ENCODE measurements around the gene NID1. TPM values are rescaled to one million over a fixed set of nuclear protein-coding genes. Genes with fewer than 3 reads are reported as not detected.

Gene NID1
- total RNA-seq, 1 experiment from 2014 or later, result 0.32 TPM

DNA sequence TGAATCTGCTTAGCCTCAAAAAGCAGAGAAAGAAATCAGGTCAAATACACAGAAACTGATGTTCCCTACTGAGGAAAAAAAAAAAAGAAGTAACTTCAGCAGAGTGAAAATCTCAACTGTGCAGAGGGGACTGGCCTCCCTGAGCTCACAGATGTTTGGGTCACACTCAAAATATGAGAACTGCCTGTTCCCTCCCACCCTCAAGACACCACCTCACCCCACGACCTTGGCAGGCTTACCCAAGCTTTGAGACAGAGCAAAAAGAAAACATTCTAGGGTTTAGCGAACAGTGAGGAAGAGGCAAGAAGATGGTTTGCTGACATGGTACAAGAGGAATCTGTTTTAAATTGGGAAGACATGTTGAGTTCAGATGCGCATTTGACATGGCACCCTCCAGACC is 48.8 kb downstream of the NID1 start (continued):
- TF ChIP-seq, protein P1, sequence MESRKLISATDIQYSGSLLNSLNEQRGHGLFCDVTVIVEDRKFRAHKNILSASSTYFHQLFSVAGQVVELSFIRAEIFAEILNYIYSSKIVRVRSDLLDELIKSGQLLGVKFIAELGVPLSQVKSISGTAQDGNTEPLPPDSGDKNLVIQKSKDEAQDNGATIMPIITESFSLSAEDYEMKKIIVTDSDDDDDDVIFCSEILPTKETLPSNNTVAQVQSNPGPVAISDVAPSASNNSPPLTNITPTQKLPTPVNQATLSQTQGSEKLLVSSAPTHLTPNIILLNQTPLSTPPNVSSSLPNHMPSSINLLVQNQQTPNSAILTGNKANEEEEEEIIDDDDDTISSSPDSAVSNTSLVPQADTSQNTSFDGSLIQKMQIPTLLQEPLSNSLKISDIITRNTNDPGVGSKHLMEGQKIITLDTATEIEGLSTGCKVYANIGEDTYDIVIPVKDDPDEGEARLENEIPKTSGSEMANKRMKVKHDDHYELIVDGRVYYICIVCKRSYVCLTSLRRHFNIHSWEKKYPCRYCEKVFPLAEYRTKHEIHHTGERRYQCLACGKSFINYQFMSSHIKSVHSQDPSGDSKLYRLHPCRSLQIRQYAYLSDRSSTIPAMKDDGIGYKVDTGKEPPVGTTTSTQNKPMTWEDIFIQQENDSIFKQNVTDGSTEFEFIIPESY (IDR thresholded peaks at IDR 0.05; ENCODE audit: extremely low read depth, insufficient replicate concordance, low read length), result no peak
- TF ChIP-seq EZH2 (IDR thresholded peaks at IDR 0.05) (no peak), CBX3 (IDR thresholded peaks at IDR 0.05; ENCODE audit: low read depth) (no peak), CEBPB (IDR thresholded peaks at IDR 0.05; ENCODE audit: low read depth) (no peak), MAX (IDR thresholded peaks at IDR 0.05) (no peak), ELF1 (IDR thresholded peaks at IDR 0.05; ENCODE audit: borderline replicate concordance, low read depth) (no peak)

DNA sequence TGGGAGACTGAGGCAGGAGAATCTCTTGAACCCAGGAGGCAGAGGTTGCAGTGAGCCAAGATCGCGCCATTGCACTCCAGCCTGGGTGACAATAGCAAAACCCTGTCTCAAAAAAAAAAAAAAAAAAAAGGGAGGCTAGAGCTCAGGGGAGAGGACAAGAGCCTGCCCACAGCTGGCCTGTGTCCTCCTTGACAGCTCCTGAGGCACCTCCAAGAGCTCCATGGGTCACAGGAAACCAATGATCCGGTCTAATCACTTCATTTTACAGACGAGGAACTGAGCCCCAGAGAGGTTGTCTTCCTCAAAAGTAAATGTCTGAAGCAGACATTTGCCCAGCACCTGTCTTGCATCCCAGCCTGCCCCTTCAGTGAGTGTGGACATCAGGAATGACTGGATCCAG is 49.4 kb downstream of the NID1 start:
- intact Hi-C loops (cut with micrococcal nuclease), result no loop called here
- DNase-seq (ENCODE audit: low read depth, low spot score) (no peak), ATAC-seq (no peak)
- no TSS peak for BruUV-seq (replicated peaks)
- Histone ChIP-seq H3K36me3 (ENCODE audit: control insufficient read depth in 1 of 2, insufficient read depth in 2 of 2, low read length in 2 of 2) (no peaks in the 10 kb centered on the region), H3K79me2 (ENCODE audit: insufficient read depth, low read length) (no peaks in the 10 kb centered on the region), H3K9ac (ENCODE audit: low read length) (no peak overlapping the region), H2AFZ (ENCODE audit: low read depth, low read length, poor library complexity, severe bottlenecking) (no peak overlapping the region), H3K4me2 (ENCODE audit: low read length) (no peak overlapping the region), H4K20me1 (ENCODE audit: insufficient read depth) (no peaks in the 10 kb centered on the region), H3K27me3 (ENCODE audit: insufficient read depth, low read length) (no peaks in the 10 kb centered on the region), H3K9me2 (ENCODE audit: insufficient read depth) (no peaks in the 10 kb centered on the region), H3K27ac (ENCODE audit: low read depth, low read length) (no peak overlapping the region), H3K4me1 (ENCODE audit: control insufficient read depth in 1 of 2, insufficient read depth in 2 of 2, low read length in 2 of 2) (peaks cover 0 to 10% of the 10 kb centered on the region in 2 experiments; a peak in 1 of 4 replicates), H3K4me3 (replicated peaks in 1 of 2; ENCODE audit: low read depth in 1 of 2, low read length in 2 of 2) (no peak overlapping the region), H3K9me3 (ENCODE audit: control insufficient read depth in 1 of 2, insufficient read depth in 1 of 2, low read depth in 1 of 2, low read length in 2 of 2) (no peaks in the 10 kb centered on the region)
- POLR2A ChIA-PET, result no interaction called here
- RAD21 ChIA-PET (ENCODE audit: low non-redundant PET in 1 of 2, low total read pairs in 2 of 2, uncharacterized antibody in 2 of 2, unreplicated experiment in 2 of 2), result no interaction called here
- CTCF ChIA-PET, result no interaction called here
- TF ChIP-seq, protein P1 (IDR thresholded peaks at IDR 0.05; ENCODE audit: extremely low read depth, insufficient replicate concordance, low read length), result no peak
- TF ChIP-seq FOSL1 (IDR thresholded peaks at IDR 0.05; ENCODE audit: low read depth) (no peak), ZFX (IDR thresholded peaks at IDR 0.05) (no peak), TCF7L2 (IDR thresholded peaks at IDR 0.05; ENCODE audit: borderline replicate concordance, extremely low read depth, insufficient read depth, insufficient read length) (no peak), SIN3A (IDR thresholded peaks at IDR 0.05; ENCODE audit: low read depth) (no peak), EGR1 (IDR thresholded peaks at IDR 0.05; ENCODE audit: low read depth) (no peak), EZH2 (IDR thresholded peaks at IDR 0.05) (no peak), POLR2AphosphoS5 (IDR thresholded peaks at IDR 0.05; ENCODE audit: low read depth, low read length) (no peak), YY1 (IDR thresholded peaks at IDR 0.05; ENCODE audit: extremely low read depth, insufficient replicate concordance, low read depth, low read length) (no peak), JUND (IDR thresholded peaks at IDR 0.05) (no peak), MAX (IDR thresholded peaks at IDR 0.05) (no peak)

All from HCT116 (cell line).